ENCODE results near the gene CHID1. TPM values are rescaled to one million over a fixed set of nuclear protein-coding genes. Genes with fewer than 3 reads are reported as not detected.

The CHID1 gene
- total RNA-seq, 6 donors from 2014 or later: 34.6 to 144 (median 59.1) TPM

GRCh38 chr11:858053-858761 is 52.4 kb downstream of the CHID1 start:
- Histone ChIP-seq H3K27me3 (no peaks in the 10 kb centered on the region), H3K4me1 (peaks cover 7 to 29% (median 12%) of the 10 kb centered on the region in 4 donors), H3K4me3 (no peak overlapping the region), H3K36me3 (peaks cover 0 to 26% (median 11%) of the 10 kb centered on the region in 4 donors), H3K9me3 (no peaks in the 10 kb centered on the region), H3K27ac (no peak overlapping the region)
- 84 to 85% methylated on average over 21 to 22 of the region's 27 CpGs for WGBS, 2 donors
- DNase-seq: peak in 1 of 2 donors; percentile 63
- ATAC-seq (ENCODE audit: low FRiP score in 2 of 2): no peak
- TF ChIP-seq, protein P1, sequence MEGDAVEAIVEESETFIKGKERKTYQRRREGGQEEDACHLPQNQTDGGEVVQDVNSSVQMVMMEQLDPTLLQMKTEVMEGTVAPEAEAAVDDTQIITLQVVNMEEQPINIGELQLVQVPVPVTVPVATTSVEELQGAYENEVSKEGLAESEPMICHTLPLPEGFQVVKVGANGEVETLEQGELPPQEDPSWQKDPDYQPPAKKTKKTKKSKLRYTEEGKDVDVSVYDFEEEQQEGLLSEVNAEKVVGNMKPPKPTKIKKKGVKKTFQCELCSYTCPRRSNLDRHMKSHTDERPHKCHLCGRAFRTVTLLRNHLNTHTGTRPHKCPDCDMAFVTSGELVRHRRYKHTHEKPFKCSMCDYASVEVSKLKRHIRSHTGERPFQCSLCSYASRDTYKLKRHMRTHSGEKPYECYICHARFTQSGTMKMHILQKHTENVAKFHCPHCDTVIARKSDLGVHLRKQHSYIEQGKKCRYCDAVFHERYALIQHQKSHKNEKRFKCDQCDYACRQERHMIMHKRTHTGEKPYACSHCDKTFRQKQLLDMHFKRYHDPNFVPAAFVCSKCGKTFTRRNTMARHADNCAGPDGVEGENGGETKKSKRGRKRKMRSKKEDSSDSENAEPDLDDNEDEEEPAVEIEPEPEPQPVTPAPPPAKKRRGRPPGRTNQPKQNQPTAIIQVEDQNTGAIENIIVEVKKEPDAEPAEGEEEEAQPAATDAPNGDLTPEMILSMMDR (IDR thresholded peaks at IDR 0.05): no peak
- TF ChIP-seq POLR2A (IDR thresholded peaks at IDR 0.05) (no peak), POLR2AphosphoS5 (IDR thresholded peaks at IDR 0.05) (no peak), EP300 (IDR thresholded peaks at IDR 0.05) (no peak)

- WGBS, 2 donors: 78 to 82% methylated on average over 8 of the region's 8 CpGs
- no peak for ATAC-seq (ENCODE audit: low FRiP score in 2 of 2)
These were observed 54.2 kb downstream of the CHID1 start for GRCh38 chr11:856397-856796.

GRCh38 chr11:855796-856195 is 54.8 kb downstream of the CHID1 start:
- ATAC-seq (ENCODE audit: low FRiP score in 2 of 2) (no peak), DNase-seq (peak in 1 of 2 donors; percentile 79)
- Histone ChIP-seq H3K27ac (peak overlapping the region in 1 of 4 donors; percentile 2), H3K4me1 (peaks cover 7 to 37% (median 12%) of the 10 kb centered on the region in 4 donors), H3K9me3 (no peaks in the 10 kb centered on the region), H3K36me3 (peaks cover 0 to 24% (median 8%) of the 10 kb centered on the region in 4 donors), H3K4me3 (no peak overlapping the region), H3K27me3 (no peaks in the 10 kb centered on the region)
- WGBS, 2 donors: 87 to 92% methylated on average over 6 of the region's 12 CpGs
- TF ChIP-seq EP300 (IDR thresholded peaks at IDR 0.05) (no peak), POLR2AphosphoS5 (IDR thresholded peaks at IDR 0.05) (no peak), POLR2A (IDR thresholded peaks at IDR 0.05) (no peak)
- TF ChIP-seq, protein P1 (IDR thresholded peaks at IDR 0.05): no peak

More at GRCh38 chr11:856397-856796, 54.2 kb downstream of the CHID1 start:
- H3K9me3 ChIP-seq: no peaks in the 10 kb centered on the region
- no peak overlapping the region for H3K4me3 ChIP-seq
- H3K27ac ChIP-seq: peak overlapping the region in 1 of 4 donors; percentile 2
- TF ChIP-seq POLR2AphosphoS5 (IDR thresholded peaks at IDR 0.05): no peak
- TF ChIP-seq EP300 (IDR thresholded peaks at IDR 0.05): no peak
- TF ChIP-seq POLR2A (IDR thresholded peaks at IDR 0.05): no peak
- peaks cover 7 to 31% (median 12%) of the 10 kb centered on the region in 4 donors for H3K4me1 ChIP-seq
- DNase-seq: peak in 1 of 2 donors; percentile 47
- no peaks in the 10 kb centered on the region for H3K27me3 ChIP-seq
- H3K36me3 ChIP-seq: peaks cover 0 to 23% (median 5%) of the 10 kb centered on the region in 4 donors

- H3K9me3 ChIP-seq: no peaks in the 10 kb centered on the region
- 73 to 91% methylated on average over 5 to 7 of the region's 7 CpGs for WGBS, 2 donors
- H3K27ac ChIP-seq: no peak overlapping the region
- DNase-seq (no peak), ATAC-seq (ENCODE audit: low FRiP score in 2 of 2) (no peak)
- TF ChIP-seq EP300 (IDR thresholded peaks at IDR 0.05) (no peak), POLR2AphosphoS5 (IDR thresholded peaks at IDR 0.05) (no peak), POLR2A (IDR thresholded peaks at IDR 0.05) (no peak)
- TF ChIP-seq, protein P1 (IDR thresholded peaks at IDR 0.05): no peak
- no peak overlapping the region for H3K4me3 ChIP-seq
- H3K27me3 ChIP-seq: no peaks in the 10 kb centered on the region
- H3K36me3 ChIP-seq: peaks cover 0 to 29% (median 12%) of the 10 kb centered on the region in 4 donors
- H3K4me1 ChIP-seq: peaks cover 9 to 41% (median 12%) of the 10 kb centered on the region in 4 donors
These were observed 55.3 kb downstream of the CHID1 start for GRCh38 chr11:855330-855674.

DNA sequence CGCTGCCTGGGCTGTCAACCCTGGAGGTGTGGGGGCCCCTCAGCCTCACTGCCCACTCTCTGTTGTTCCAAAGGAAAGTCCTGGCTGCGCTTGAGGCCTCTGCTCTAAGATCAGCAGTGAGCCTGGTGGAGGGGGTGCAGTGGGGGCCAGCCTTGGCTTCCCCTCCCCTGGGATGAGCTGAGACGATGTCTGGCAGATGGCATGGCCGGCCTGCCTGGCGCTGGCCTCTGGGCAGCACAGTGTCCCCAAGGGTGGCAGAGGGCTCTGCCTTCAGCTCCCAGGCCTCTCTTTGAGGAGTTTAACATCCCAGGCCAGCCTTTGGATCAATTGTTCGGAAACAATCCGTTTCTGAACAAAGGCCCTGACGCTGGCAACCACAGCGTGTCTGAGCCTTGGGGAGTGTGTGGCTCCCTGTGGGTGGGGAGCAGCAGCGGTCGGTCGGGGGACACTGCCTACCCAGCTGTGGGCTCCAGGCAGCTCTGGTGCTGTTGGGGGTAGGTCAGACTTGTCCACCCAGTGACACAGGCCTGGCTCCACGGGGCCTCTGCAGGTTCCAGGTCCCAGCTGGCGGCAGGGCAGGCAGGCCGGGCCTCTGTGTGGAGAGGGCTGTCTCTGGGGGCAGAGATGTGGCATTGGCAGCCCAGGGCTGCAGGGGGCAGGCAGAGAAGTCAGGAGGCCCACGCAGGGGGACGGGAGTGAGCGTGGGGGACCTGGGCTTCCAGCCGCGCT is 55.8 kb downstream of the CHID1 start:
- ATAC-seq (ENCODE audit: low FRiP score in 2 of 2) (no peak), DNase-seq (peak in 1 of 2 donors; percentile 78)
- Histone ChIP-seq H3K9me3 (no peaks in the 10 kb centered on the region), H3K4me3 (no peak overlapping the region), H3K36me3 (peaks cover 0 to 32% (median 15%) of the 10 kb centered on the region in 4 donors), H3K27ac (no peak overlapping the region), H3K27me3 (no peaks in the 10 kb centered on the region), H3K4me1 (peaks cover 5 to 41% (median 10%) of the 10 kb centered on the region in 4 donors)
- 93 to 95% methylated on average over 4 to 17 of the region's 20 CpGs for WGBS, 2 donors
- TF ChIP-seq, protein P1 (IDR thresholded peaks at IDR 0.05): no peak
- TF ChIP-seq POLR2AphosphoS5 (IDR thresholded peaks at IDR 0.05) (no peak), POLR2A (IDR thresholded peaks at IDR 0.05) (no peak), EP300 (IDR thresholded peaks at IDR 0.05) (no peak)

All from upper lobe of left lung (tissue), 6 donors.